Right cardiac atrium (tissue), 5 donors: ENCODE results near the gene CLDN15. TPM values are rescaled to one million over a fixed set of nuclear protein-coding genes. Genes with fewer than 3 reads are reported as not detected.

Source experiments
- ATAC-seq, 2 donors: fragments of 200-7000 bp; cut with Tn5 transposase; one replicate each; pipeline versions ENCODE4 v1.8.0 to v1.9.1; 2020; ENCODE audit warnings: moderate library complexity in 2 of 2, mild to moderate bottlenecking in 1 of 2
- DNase-seq, 3 donors: peaks; one replicate each; pipeline ENCODE4 v3.0.0-alpha.2; 2020
- H3K27ac ChIP-seq: one replicate; pipeline ENCODE4 v1.5.1; 2013; ENCODE audit warnings: mild to moderate bottlenecking, low read length, control low read depth, moderate library complexity
- H3K27me3 ChIP-seq: one replicate; pipeline ENCODE4 v1.6.1; 2013; ENCODE audit not compliant: control insufficient read depth, insufficient read depth
- H3K4me1 ChIP-seq: one replicate; pipeline ENCODE4 v1.6.1; 2013; ENCODE audit warnings: low read length; ENCODE audit not compliant: control insufficient read depth, insufficient read depth
- H3K4me3 ChIP-seq: one replicate; pipeline ENCODE4 v1.5.1; 2013; ENCODE audit warnings: low read length, control low read depth
- H3K9me3 ChIP-seq: one replicate; pipeline ENCODE4 v1.6.1; 2013; ENCODE audit warnings: low read length; ENCODE audit not compliant: control insufficient read depth
- WGBS: extraction: QIAGEN DNeasy Blood & Tissue Kit; methylation state at CpG from one replicate; pipeline ENCODE4 v1.1.7; 2013; 5-methylcytosine and 5-hydroxymethylcytosine counted together
- intact Hi-C, 4 donors: fragments of 100-400 bp; cut with DNase I; formaldehyde crosslinking; loops; one replicate each; pipeline versions ENCODE4 v1.11.0 to v1.14.0; 2022 to 2023
- polyA plus RNA-seq: library from polyadenylated mRNA; stranded (reverse); fragments of 200-250 nt; gene quantifications from one replicate; pipeline ENCODE4 v1.2.3, GENCODE V29; 2013
- total RNA-seq, 4 donors: library from RNA; stranded (reverse); fragmentation: NEBNext Ultra II Directional; extraction: Animal tissue kit (Norgen Biotek cat#: 25700); gene quantifications; one replicate each; pipeline ENCODE4 v1.2.1, GENCODE V29; 2021
- donor health status: healthy with polysubstance abuse.
- donor health status: DM: no; HTN: yes; CAD: no.
- donor health status: DM: no; HTN: no; CAD: no.
- donor health status: DM: no; HTN: yes; CAD: no; lungs with severe emphysema.
- donor health status: DM: yes; HTN: yes; CAD: no.

The CLDN15 gene
- total and polyA plus RNA-seq, 5 donors: 2.4 to 4.2 (median 3.3) TPM

GRCh38 chr7:101195884-101196283, 41.7 kb downstream of the CLDN15 start:
- ATAC-seq (no peak), DNase-seq (no peak)
- no peak overlapping the region for H3K4me3 ChIP-seq
- no peaks in the 10 kb centered on the region for H3K9me3 ChIP-seq
- 84% methylated on average over 17 of the region's 17 CpGs for WGBS
- H3K4me1 ChIP-seq: no peaks in the 10 kb centered on the region
- H3K27me3 ChIP-seq: no peaks in the 10 kb centered on the region
- intact Hi-C loops: no loop called here
- H3K27ac ChIP-seq: no peak overlapping the region

GRCh38 chr7:101189109-101189508, 48.5 kb downstream of the CLDN15 start:
- ATAC-seq: no peak
- no peaks in the 10 kb centered on the region for H3K27me3 ChIP-seq
- intact Hi-C loops: loop anchor here in 1 of 4 donors (5.0 kb wide), 1 partner anchor 42 kb away; no protein-coding TSS in a partner anchor

DNA sequence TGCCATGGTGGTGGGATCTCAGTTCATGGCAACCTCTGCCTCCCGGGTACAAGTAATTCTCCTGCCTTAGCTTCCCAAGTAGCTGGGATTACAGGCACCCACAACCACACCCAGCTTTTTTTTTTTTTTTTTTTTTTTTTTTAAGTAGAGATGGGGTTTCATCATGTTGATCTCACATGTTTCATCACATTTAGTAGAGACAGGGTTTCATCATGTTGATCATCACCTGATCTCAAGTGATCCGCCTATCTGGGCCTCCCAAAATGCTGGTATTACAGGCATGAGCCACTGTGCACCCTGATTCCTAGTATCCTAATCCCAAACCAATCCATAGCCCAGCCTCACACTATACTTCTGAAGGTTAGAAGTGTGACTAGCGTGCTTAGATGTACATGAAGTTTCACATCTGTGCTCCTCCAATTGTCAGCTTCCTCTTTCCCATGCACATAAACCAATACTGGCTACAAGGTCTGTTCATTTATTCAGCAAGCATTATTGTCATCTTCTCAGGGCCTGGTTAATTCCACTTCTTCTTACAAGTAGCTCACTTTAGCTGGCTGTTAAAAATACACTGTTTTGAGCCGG, 50.7 kb downstream of the CLDN15 start:
- no peak for ATAC-seq
- no peak overlapping the region for H3K27ac ChIP-seq
- no peak for DNase-seq
- H3K9me3 ChIP-seq: no peaks in the 10 kb centered on the region
- WGBS: 81% methylated on average over 4 of the region's 4 CpGs
- H3K27me3 ChIP-seq: no peaks in the 10 kb centered on the region
- intact Hi-C loops: loop anchor here in 1 of 4 donors (5.0 kb wide), 1 partner anchor 40 kb away; no protein-coding TSS in a partner anchor
- no peaks in the 10 kb centered on the region for H3K4me1 ChIP-seq
- H3K4me3 ChIP-seq: no peak overlapping the region

More at GRCh38 chr7:101189109-101189508, 48.5 kb downstream of the CLDN15 start:
- H3K27ac ChIP-seq: no peak overlapping the region
- 80% methylated on average over 8 of the region's 8 CpGs for WGBS
- no peak overlapping the region for H3K4me3 ChIP-seq
- H3K4me1 ChIP-seq: no peaks in the 10 kb centered on the region
- H3K9me3 ChIP-seq: no peaks in the 10 kb centered on the region
- DNase-seq: no peak

GRCh38 chr7:101186194-101186593, 51.4 kb downstream of the CLDN15 start:
- no peak overlapping the region for H3K4me3 ChIP-seq
- ATAC-seq: no peak
- intact Hi-C loops: loop anchor here in 1 of 4 donors (5.0 kb wide), 1 partner anchor 39 kb away; no protein-coding TSS in a partner anchor
- H3K27ac ChIP-seq: no peak overlapping the region
- no peaks in the 10 kb centered on the region for H3K9me3 ChIP-seq
- WGBS: 58% methylated on average over 6 of the region's 6 CpGs
- H3K27me3 ChIP-seq: no peaks in the 10 kb centered on the region
- H3K4me1 ChIP-seq: no peaks in the 10 kb centered on the region
- no peak for DNase-seq

DNA sequence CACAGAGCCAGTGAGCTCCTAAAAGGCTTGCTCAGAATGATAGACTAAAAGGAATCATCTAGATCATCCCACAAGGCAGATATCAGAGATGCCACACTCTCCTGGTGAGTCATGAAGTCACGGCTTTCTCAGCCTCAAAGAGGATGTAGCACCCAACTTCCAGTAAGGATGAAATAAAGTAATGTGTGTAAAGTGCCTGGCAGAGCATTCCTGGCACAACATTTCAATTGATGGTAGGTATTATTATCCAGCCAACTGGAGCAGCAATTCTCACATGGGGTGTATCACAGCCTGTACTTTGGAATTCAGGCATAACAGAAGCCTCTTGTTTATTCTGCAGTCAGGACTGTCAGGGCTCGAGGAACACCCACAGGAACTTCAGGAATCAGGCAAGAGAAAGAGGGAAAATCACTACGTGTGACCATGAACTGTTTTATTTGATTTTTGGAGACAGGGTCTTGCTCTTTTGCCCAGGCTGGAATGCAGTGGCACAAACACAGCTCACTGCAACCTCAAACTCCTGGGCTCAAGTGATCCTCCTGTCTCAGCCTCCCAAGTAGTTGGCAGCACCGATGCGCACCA, 52.3 kb downstream of the CLDN15 start:
- ATAC-seq (no peak), DNase-seq (no peak)
- Histone ChIP-seq H3K27ac (no peak overlapping the region), H3K27me3 (no peaks in the 10 kb centered on the region), H3K4me3 (no peak overlapping the region), H3K4me1 (no peaks in the 10 kb centered on the region), H3K9me3 (no peaks in the 10 kb centered on the region)
- WGBS: 48% methylated on average over 5 of the region's 5 CpGs
- intact Hi-C loops: loop anchor here in 1 of 4 donors (5.0 kb wide), 1 partner anchor 38 kb away; no protein-coding TSS in a partner anchor

Other genes starting within 250 kb of the CLDN15 start
- not detected for gene MUC17, start 217.7 kb downstream of the CLDN15 start, total RNA-seq
- gene MUC17, start 217.7 kb downstream of the CLDN15 start, polyA plus RNA-seq: not detected
- gene TRIM56, start 152.3 kb downstream of the CLDN15 start, total RNA-seq: 10 to 100 TPM; 20.0 to 24.5 (median 22.3) TPM
- gene TRIM56, start 152.3 kb downstream of the CLDN15 start, polyA plus RNA-seq: 11.4 TPM
- 10 to 100 TPM in 1 of 4 donors, 1 to 10 TPM in 3; 1.2 to 11.9 (median 2.2) TPM for gene SERPINE1, start 110.7 kb downstream of the CLDN15 start, total RNA-seq
- gene SERPINE1, start 110.7 kb downstream of the CLDN15 start, polyA plus RNA-seq: 4.5 TPM
- gene AP1S1, start 83.3 kb downstream of the CLDN15 start, total RNA-seq: 10 to 100 TPM; 10.7 to 14.3 (median 12.0) TPM
- gene AP1S1, start 83.3 kb downstream of the CLDN15 start, polyA plus RNA-seq: 20.9 TPM
- not detected for gene VGF, start 72.2 kb downstream of the CLDN15 start, total RNA-seq
- 0.07 TPM for gene VGF, start 72.2 kb downstream of the CLDN15 start, polyA plus RNA-seq
- not detected for gene NAT16, start 57.5 kb downstream of the CLDN15 start, total RNA-seq
- gene NAT16, start 57.5 kb downstream of the CLDN15 start, polyA plus RNA-seq: not detected
- not detected for gene MOGAT3, start 36.8 kb downstream of the CLDN15 start, total RNA-seq
- gene MOGAT3, start 36.8 kb downstream of the CLDN15 start, polyA plus RNA-seq: not detected
- 10 to 100 TPM; 34.8 to 52.8 (median 44.0) TPM for gene PLOD3, start 20.2 kb downstream of the CLDN15 start, total RNA-seq
- gene PLOD3, start 20.2 kb downstream of the CLDN15 start, polyA plus RNA-seq: 31.2 TPM
- gene ZNHIT1, start 19.6 kb downstream of the CLDN15 start, total RNA-seq: 10 to 100 TPM; 51.5 to 62.8 (median 55.5) TPM
- gene ZNHIT1, start 19.6 kb downstream of the CLDN15 start, polyA plus RNA-seq: 108 TPM
- gene FIS1, start 7.3 kb upstream of the CLDN15 start, total RNA-seq: 100 to 1,000 TPM; 245 to 315 (median 279) TPM
- gene FIS1, start 7.3 kb upstream of the CLDN15 start, polyA plus RNA-seq: 297 TPM
- 10 to 100 TPM; 22.0 to 34.7 (median 26.9) TPM for gene IFT22, start 84.0 kb upstream of the CLDN15 start, total RNA-seq
- gene IFT22, start 84.0 kb upstream of the CLDN15 start, polyA plus RNA-seq: 35.0 TPM
- under 1 TPM in 1 of 4 donors, not detected in 3; 0.09 TPM for gene COL26A1, start 125.1 kb upstream of the CLDN15 start, total RNA-seq
- 0.11 TPM for gene COL26A1, start 125.1 kb upstream of the CLDN15 start, polyA plus RNA-seq